GM10266 (cell line): ENCODE results near the gene TCF4.

Experiments used
- DNase-seq: peaks from one replicate; pipeline ENCODE4 v3.0.0; 2012; ENCODE audit errors: extremely low spot score
- TF ChIP-seq, protein P1 (sequence below): IDR thresholded peaks from 2 replicates; pipeline ENCODE4 v1.5.1; 2012; ENCODE audit warnings: mild to moderate bottlenecking, low read depth; ENCODE audit not compliant: control insufficient read depth, insufficient read depth; ENCODE audit errors: missing control alignments

Gene TCF4

DNA sequence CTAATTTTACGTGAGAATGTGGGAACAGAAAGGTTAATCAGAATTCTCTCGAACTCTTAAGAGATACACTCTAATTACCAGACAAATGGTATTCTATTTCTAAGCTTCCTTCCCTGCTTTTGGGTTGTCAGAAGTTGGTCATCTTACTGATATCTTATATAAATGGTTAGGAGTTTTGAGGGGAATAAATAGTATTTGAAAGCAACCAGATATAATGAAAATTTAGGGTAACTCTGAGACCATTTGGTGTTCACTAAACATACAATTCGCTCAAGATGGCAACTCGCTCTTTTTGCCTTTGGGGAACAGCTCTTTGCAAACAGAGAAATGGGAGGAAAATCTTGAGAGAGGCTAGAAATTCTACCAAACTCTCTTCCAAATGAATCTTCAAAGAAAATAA lies 250.9 kb downstream of the TCF4 start:
- TF ChIP-seq, protein P1, sequence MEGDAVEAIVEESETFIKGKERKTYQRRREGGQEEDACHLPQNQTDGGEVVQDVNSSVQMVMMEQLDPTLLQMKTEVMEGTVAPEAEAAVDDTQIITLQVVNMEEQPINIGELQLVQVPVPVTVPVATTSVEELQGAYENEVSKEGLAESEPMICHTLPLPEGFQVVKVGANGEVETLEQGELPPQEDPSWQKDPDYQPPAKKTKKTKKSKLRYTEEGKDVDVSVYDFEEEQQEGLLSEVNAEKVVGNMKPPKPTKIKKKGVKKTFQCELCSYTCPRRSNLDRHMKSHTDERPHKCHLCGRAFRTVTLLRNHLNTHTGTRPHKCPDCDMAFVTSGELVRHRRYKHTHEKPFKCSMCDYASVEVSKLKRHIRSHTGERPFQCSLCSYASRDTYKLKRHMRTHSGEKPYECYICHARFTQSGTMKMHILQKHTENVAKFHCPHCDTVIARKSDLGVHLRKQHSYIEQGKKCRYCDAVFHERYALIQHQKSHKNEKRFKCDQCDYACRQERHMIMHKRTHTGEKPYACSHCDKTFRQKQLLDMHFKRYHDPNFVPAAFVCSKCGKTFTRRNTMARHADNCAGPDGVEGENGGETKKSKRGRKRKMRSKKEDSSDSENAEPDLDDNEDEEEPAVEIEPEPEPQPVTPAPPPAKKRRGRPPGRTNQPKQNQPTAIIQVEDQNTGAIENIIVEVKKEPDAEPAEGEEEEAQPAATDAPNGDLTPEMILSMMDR: no peak
- no peak for DNase-seq

DNA sequence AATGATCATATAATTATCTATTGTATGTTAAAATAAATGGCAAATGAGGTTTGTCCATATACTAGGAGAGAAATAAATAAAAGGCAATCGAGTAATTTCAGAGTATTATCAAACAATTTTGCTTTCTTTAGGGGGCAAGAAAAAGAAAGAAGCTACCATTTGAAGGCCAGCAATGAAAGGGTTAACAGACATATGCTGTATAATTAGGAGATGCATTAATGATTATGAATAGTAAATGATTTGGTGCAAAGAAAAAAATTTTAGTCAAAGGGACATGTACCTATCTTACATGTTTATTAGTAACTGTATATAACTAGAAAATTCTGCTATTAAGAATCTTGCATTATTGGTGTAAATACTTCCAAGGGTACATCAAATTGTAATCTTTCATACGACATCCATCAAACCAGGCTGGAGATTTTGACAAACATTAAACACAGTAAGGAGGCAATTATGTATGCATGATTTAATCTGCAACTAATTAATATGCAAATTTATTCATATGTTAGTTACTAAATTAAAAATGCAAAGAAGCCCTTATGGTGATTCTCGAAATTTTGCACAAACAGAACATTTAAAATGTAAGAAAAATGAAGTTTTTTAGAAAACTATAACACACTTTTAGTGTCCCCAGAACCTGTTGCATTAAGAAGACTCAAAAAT lies 251.4 kb downstream of the TCF4 start:
- no peak for DNase-seq
- TF ChIP-seq, protein P1: no peak

DNA sequence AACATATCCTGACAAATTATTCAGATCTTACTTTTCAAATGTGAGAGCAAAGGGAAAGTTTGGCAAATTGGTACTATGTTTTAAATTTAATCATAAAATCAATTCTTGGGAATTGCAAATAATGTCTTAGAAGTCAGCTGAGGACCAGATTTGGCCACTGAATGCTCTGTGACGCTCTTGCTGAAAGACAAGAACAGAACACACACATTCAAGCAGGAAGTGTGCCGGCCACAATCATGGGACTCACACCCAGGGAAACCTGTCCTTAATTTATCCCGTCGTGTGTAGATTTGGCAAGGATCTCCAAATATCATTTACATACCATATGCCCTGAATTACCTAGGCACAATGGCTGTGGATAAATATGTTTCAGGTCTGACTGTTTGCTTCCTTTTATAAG lies 253.1 kb downstream of the TCF4 start:
- no peak for DNase-seq
- TF ChIP-seq, protein P1: no peak

DNA sequence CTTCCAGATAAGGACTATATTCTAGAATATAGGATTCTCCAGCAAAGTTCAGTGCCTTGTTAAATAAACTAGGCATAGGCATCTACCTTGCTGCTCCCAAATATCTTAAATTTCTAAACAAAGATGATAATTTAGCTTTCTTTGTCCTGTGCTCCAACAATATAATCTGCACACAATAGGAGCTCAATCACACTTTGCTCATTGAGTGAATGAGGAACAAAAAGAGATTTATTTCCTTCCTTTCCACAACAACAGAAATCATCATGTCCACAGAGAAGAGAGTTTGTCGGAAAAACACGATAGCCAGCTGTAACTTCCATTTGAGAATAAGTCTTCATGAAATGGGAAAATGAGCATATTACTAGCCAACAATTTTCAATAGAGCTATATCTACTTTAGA lies 256.7 kb downstream of the TCF4 start:
- DNase-seq: no peak
- TF ChIP-seq, protein P1: no peak

DNA sequence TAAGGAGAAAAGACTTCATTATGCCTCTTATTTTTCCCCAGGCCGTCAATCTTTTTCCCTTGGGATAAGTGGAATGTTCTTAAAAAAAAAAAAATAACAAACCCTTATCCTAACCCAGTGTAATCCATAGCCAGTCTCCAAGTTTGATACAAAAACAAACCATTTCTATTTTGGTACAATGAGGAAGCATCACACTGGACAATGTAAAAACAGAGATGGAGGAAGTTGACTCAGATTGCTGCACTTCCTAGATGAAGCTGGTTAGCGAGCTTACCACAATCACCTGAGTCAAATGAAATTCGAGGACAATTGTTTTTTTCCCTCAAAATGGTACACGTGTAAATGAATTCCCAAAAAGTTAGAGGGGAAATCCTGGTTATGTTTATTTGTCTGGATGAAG lies 259.7 kb downstream of the TCF4 start:
- TF ChIP-seq, protein P1: no peak
- DNase-seq: no peak

DNA sequence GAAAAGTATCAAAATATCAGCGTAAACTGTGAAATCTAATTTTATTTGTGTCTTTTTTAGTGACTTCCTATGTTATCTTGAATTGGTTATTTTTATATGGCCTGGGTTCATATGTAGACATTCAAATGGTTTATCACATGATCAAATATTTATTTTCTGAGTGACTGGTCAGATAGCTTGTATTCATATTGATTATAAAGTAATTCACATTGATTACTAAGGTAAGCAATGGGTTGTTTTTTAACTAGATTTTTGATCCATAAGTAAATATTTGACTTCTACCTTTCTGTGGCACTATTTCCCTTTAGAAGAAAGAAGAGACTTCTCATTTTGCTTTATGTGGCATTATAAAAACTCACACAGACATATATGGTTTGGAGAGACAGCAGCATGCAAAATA lies 260.5 kb downstream of the TCF4 start:
- TF ChIP-seq, protein P1: no peak
- DNase-seq: no peak

DNA sequence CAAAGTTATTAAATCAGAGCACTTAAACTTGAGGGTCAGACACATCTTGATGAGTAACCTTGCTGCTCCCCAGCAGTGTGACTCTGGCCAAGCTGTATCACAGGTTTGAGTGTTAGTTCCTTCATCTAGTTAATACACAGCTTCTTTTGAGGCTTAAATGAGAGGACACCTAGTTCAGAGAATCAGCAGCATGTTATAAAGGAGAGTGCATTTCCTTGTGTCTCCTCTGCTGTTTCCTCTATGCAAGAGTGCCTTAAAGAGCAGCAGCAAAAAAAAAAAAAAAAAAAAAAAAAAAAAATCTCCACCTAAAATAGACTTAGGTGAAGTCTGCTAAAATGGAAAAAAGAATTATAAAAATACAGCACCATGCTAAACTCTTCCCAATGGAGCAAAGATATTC lies 261.9 kb downstream of the TCF4 start:
- DNase-seq: no peak
- TF ChIP-seq, protein P1: no peak
